GM11168 (cell line): ENCODE data around the gene ILK.

Experiments used
- in situ Hi-C: fragments of 300-500 bp; cut with MboI; formaldehyde crosslinking; loops from one replicate; pipeline ENCODE4 v1.12.0; 2022; ENCODE audit warnings: low sequenced_read_pairs; ENCODE audit not compliant: unreplicated experiment

ILK gene

DNA sequence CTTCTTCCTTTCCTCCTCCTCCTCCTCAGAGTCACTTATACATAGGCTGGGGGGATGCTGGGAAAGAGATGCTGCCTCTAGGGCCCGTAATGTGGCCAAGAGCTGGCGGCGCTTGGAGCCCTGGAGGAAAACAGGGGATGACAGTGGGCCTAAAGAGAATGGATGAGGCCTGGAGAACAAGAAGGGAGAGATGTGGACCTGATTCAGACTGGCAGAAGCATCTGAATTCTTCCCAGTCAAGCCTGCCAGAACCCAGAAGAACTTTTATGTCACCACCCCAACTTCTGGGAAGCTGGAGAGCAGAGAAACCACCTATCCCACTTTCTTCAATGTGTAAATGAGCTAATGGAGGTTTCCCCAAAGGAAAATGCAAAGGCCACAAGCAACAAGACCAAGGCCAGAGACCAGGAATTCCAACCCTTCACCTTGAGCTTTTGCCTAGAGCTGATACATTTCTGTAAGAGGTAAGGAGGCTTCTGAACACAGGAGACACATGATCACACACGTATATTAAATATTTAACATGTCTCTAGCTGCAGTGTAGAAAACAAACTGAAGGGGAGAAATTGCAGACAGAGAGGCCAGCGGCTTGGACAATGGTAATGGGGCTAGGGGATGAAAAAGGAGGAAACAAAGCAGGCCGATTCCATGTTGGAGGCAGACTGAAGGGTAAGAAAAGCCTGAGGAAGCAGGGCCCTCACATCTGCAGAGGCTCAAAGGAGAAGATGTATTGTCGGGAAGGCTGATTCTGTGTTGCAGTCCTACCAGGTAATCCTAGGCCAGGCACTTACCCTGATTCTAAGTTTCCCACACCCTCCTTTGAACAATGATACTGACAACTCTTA lies 1.3 kb upstream of the ILK start:
- in situ Hi-C loops = no loop called here

DNA sequence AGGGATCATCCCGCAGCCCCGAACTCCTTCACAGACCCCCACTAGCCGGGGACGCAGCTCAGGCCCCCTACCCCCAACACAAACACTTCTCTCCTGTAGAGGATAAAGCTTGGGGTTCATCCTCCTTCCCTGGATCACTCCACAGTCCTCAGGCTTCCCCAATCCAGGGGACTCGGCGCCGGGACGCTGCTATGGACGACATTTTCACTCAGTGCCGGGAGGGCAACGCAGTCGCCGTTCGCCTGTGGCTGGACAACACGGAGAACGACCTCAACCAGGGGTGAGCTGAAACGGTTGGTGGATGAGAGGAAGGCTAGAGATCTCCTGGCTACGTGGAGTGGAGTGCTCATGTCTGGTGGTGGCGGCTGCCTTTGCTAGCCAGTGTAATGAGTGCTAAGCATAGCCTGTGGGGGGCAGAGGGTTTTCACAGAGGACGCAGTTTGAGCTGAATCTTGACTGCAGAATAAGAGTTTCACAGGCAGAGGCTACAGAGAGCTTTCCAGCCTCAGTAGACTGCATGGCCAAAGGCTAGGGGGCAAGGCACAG lies 580 bp downstream of the ILK start:
- in situ Hi-C loops = no loop called here

DNA sequence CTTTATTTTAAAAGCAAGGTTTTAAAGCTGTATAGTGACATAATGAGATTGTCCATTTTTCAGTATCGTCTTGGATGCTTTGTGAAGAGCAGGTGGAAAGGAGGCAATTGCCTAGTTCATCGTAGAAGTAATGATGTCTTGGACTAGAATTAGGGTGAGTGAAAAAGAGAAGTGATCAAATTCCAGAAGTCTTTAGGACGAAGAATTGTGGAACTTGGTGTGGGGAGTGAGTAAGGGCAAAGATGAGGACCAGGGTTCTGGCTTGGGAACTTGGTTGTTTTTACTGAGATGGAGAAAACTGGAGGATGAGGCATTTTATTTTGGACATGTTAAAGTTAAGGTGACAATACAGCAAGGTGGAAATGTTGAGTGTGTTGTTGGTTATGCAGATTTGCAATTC lies 1.2 kb downstream of the ILK start:
- in situ Hi-C loops = no loop called here

DNA sequence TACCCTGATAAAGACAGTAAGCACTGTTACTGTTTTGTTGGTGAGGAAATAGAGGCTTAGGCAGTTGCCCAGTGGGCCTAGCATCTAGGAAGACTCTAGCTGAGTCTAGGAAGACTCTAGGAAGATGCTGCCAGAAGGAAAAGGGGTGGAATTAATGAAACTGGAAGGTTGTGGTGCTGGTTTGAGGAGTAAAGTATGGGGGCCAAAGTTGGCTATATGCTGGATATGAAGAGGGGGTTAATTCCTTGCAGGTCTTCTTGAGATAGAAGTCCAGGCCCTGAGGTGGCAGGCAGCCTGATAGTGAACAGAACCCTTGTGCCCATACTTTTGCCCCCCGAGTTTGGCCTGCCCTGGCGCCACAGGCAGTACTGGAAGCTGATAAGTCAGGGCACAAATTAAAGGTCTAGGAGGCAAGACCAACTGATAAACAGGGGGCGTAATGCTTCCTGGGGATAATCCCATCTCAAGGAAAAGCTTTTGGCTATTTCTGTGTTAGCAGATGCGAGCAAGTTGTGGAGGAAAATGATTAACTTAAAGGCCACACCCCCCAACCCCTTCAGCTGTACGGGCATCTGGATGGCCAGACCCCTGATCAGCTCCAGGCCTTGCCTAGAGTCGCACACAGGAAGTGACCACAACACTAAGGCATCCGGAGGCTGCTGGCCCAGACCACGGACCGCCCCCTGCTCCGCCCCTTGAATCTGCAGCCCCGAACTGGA lies 3.1 kb downstream of the ILK start:
- in situ Hi-C loops = no loop called here

DNA sequence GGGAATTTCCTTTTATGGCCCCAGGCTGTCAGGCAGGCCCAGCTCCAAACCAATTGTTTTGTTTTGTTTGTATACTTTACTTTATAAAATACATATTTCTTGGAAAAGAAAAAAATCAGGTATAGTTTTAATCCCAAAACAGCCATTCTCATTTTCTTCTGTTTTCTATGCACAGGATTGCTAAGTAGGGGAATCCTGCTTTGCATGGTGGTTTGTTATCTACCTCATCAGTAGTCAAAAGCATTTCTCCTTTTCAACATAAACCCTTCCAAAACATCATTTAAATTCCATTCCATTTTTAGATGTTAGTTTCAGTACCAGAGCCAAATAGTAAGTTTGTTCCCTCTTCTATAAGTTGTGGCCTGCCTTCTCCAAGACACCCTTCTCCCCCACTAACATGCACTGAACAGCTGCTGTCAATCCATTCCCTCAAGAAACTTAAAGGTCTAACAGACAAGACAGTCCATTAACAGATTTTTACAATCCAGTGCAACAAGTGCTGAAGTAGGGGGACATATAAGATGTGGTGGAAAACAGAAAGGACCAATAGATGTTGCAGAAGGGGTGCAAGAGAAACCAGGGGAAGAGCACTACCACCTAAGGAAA lies 3.7 kb downstream of the ILK start:
- in situ Hi-C loops = no loop called here

DNA sequence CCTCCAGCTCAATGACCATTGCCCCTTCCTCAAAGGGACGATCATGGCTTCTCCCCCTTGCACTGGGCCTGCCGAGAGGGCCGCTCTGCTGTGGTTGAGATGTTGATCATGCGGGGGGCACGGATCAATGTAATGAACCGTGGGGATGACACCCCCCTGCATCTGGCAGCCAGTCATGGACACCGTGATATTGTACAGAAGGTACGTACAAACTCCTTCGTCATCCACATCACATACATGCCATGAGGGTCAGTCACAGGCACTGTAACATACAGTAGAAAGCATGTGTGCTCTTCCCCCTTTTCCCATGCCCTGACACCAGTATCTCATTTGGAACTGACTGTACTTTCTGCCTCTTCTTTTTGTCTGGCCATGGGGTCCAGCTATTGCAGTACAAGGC lies 4.4 kb downstream of the ILK start:
- in situ Hi-C loops = no loop called here

DNA sequence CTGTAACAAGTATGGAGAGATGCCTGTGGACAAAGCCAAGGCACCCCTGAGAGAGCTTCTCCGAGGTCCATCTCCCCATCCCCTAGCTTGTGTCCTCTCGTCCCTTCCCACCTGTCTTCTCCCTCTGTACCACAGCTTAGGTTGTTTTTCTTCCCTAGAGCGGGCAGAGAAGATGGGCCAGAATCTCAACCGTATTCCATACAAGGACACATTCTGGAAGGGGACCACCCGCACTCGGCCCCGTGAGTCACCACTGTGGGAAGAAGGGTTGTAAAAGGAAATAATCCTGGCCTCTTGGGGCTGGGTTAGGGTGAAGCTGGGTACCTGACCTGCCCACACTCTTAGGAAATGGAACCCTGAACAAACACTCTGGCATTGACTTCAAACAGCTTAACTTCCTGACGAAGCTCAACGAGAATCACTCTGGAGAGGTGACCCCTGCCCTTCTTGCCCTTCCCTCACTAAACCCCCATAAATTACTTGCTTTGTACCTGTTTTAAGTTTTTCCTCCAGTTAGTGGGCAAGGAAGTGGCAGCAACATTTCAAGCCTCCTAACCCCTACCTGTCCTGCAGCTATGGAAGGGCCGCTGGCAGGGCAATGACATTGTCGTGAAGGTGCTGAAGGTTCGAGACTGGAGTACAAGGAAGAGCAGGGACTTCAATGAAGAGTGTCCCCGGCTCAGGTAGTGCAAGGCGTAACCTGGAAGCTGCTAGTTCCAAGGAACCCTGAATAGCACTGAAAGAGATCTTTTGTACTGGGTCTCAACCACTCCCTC lies 5.3 kb downstream of the ILK start:
- in situ Hi-C loops = no loop called here

DNA sequence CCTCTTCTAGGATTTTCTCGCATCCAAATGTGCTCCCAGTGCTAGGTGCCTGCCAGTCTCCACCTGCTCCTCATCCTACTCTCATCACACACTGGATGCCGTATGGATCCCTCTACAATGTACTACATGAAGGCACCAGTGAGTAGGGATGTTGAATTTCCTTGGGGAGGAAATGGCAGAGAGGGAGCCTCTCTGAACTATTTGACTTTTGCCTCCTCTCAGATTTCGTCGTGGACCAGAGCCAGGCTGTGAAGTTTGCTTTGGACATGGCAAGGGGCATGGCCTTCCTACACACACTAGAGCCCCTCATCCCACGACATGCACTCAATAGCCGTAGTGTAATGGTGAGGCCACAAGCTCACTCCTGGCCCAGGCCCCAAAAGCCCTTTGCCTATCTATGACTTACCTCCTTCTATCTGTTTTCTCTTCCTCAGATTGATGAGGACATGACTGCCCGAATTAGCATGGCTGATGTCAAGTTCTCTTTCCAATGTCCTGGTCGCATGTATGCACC lies 6.0 kb downstream of the ILK start:
- in situ Hi-C loops = no loop called here

DNA sequence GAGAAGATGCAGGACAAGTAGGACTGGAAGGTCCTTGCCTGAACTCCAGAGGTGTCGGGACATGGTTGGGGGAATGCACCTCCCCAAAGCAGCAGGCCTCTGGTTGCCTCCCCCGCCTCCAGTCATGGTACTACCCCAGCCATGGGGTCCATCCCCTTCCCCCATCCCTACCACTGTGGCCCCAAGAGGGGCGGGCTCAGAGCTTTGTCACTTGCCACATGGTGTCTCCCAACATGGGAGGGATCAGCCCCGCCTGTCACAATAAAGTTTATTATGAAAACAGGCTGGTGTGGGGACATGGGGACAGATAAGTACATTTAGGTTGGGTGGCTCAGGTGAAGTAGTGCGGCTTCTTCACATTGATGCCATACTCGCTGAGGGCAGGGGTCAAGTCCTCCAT lies 7.0 kb downstream of the ILK start:
- in situ Hi-C loops = no loop called here

DNA sequence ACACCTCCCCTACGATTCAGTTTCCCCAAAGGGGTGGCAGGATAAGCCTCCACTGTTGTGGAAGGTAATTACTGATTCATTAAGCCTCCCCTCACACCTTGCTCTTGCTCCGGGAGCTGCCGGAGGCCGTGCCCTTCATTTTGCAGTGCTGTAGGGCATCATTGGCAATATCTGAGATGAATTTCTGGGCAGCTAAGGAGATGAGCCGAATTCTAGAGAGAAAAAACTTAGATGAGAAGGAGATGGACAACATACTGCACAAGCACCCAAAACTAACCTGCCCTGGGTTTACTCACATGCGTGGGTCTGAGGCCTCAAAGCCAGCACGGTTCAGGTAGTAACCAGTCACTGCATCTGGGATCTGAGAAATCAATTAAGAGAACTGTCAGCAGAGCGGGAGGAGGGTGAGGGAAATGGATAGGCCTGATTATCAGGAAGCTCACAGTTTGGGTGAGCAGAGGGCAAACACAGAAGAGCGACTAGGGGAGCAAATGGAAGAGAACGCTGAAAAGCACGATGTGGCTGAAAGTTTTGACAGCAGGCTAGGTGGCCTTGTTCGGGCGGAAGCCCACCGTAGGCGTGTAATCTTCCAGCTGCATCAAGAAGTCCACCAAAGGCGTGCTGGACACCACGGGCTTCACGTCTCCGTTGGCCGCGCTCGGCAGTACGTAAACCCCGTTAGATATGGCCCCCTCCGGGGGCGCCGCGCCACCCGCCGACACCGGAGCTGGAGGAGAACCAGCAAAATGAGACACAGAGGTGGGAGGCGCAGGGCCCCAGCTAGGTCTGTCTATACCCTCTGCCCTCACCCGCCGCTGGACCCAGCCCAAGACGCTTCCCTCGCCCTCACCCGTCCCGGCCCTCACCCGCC lies 7.8 kb downstream of the ILK start:
- in situ Hi-C loops = no loop called here

DNA sequence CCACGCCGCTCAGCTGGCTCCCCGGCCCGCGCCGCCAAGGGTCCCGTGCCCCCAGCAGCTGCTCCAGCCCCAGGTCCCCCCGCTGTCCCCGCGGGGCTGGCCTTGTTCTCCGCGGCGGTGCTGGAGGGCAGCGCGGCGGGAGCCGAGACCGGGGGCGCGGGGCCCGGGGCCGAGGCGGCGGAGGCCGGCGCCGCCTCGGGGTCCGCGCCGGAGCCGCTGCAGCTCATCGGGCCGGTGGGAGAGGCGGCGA lies 8.3 kb downstream of the ILK start:
- in situ Hi-C loops = no loop called here

DNA sequence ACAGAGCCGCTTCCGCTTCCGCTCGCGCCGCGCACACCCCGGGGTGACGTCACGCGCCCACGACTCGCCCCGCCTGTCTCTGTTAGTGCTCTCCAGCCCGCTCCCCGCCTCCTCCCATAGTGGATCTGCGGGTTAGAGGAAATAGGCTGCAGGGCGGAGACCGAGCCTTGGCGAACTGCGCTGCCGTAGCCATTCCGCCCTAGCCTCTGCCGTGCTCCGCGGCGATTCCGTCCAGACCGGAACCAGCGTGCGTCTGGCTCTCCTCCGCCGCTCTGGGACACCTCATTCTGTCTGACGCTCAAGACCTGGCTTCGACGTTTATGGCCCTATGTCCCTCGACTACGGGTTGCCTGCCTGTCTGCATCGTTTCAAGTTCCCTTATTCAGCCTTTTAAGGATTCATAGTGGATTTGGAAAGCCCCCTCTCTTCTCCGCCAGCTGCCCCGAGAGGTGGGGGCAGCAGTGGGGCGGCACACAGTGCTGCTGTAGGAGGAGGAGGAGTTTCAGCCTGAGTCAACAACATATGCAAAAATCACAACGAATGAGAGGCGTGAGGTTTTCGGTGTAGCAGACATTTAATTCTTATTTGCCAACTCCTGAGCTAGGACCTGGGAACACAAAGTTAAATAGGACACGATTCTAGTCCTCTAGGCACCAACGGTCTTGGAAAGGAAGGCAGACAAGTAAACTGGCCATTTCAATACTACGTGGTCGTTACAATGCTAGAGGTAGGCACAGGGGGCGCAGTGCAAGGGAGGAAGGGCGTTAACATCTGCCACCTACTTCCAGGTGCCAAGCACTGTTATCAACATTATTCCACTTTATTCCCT lies 8.9 kb downstream of the ILK start, which contains the start of gene TAF10:
Gene TAF10 (minus strand): TSS at position 4 of the 829 bp plus-strand sequence. CDS start 27 bp downstream, outside the sequence.
- in situ Hi-C loops = no loop called here

DNA sequence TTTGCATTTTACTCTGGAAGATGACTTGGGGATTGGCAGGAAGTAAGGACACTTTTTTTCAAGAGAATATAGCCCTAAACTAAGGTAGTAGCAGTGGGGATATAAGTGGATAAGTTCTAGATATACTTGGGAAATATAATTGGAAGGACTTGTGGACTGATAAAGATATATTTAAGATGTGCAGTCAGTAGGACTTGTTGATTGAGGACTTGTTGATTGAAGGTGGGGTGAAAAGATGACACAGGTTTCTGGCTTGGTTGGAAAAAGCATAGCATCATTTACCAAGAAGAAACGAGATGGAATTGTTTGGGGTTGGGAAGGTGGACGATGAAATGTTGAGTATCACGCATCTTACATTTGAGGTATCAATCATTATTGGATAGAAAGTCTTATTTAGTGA lies 9.9 kb downstream of the ILK start:
- in situ Hi-C loops = no loop called here

DNA sequence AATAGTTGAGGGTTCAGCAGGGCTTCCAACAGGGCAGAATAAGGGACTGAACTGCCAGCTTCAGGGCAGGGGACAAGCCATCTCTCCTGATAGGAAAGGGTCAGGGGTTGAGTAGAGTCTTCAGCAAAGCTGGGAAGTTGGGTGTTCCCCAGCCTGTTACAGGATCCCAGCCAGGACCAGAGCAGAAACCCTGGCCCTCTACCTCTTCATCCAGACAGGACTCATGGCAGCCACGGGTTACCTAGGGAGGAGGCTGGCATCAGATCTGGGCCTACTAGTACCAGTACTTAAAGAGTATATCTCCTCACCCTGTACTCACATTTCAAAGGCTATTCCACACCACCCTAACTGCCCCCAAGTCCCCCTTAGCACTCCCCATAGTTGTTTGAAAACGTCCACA lies 10.9 kb downstream of the ILK start:
- in situ Hi-C loops = no loop called here

DNA sequence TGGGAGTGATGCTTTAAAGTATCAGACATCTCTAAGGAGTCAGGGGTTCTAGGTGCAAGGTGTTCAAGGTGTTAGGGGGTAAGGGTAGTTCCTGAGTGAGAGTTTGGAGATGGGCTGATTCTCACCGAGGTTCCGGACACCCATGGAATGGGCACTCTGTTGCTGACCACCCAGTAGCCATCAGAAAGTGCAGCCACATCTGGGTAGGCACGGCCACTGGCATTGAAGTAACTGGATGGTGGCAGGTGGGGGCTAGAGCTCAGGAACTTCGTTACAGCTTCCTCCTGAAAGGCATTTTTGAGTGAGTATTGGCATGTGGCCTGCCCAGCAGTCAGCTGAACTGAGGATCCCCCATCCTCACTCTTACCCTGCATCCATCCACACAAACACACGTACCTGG lies 11.5 kb downstream of the ILK start:
- in situ Hi-C loops = no loop called here

DNA sequence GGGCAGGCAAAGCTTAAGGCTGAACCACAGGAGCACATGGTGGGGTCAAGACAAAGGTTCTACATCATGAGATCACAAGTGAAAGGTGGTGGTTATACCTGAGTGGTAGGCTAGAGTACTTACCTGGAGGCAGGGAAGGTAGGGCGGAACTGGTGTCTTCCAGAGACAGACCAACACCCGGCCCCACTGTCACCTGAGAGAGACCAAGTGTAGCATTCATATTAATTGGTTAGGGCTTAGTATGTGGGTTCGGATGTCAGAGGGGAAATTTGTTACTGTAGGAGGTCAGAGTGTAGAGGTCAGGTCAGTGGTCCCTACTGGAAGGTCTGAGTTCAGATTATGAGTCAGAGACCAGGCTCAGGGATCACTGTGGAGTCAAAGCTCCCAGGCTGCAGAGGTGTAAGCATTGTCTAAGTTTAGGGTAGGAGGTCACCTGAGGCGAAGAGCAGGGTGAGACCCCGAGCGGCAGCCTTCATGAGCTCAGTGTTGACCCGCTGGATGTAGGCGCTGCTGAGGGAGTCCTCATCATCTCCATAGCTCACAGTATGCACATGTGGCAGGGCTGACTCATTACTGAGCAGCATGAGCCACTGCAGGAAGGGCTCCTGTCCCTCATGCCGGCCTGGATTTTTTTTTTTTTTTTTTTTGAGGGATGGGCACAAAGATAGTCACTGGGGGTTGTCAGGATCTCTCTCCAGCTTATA lies 12.5 kb downstream of the ILK start:
- in situ Hi-C loops = no loop called here

DNA sequence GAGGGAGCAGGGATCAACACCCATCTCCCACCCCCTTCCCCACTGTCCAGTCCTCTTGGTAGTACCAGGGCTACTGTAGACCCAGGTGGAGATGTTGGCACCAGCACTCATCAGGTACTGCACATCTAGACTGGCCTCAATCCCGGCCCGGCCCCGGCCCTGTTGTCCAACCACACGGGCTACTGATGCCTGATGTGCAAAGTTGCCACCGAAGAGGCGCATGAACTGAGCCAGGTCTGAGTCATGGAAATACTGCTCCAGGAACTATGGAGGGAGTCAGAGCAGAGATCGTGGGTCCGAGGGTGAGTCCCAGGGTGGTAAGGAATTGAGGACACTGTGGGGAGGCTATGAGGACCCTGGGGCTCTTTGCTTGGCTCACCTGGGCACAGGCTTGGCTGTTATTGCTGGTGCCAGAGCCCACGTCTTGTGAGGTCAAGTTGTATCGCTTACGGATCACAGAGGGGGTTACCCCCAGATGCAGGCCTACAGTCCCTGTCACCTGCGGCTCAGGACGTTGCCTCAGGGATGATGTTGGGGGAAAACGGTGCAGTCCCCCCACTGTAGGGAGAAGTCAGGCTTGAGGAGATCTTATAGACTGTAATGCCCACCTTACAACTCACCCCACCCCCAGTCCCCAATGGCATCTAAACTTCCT lies 13.1 kb downstream of the ILK start:
- in situ Hi-C loops = no loop called here
